ENCODE data around the gene KIF26A. TPM values are rescaled to one million over a fixed set of nuclear protein-coding genes. Genes with fewer than 3 reads are reported as not detected.

Gene KIF26A
- total RNA-seq, 1 donor from 2014 or later = 6.8 TPM

DNA sequence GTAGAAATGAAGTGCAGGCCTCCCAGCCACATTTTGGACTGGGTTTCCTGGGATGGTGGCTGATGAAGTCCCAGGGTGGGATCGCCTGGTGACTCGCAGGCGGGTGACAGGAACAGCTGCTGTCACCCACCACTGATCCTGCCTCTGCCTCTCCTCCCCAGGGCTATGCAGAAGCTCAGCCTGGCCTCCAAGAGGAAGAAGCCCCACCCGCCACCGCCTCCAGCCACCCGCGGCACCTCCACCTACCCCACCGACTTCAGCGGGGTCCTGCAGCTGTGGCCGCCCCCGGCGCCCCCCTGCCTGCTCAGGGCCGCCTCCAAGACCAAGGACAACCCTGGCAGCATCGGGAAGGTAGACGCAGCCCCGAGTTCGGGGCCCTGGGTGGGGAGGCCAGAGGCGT, 28.3 kb downstream of the KIF26A start:
- intact Hi-C loops (cut with DNase I) = no loop called here
- no peak for DNase-seq (ENCODE audit: low spot score)

- intact Hi-C loops (cut with DNase I) = no loop called here
Measured at GRCh38 chr14:104168603-104169002, 30.2 kb downstream of the KIF26A start.

DNA sequence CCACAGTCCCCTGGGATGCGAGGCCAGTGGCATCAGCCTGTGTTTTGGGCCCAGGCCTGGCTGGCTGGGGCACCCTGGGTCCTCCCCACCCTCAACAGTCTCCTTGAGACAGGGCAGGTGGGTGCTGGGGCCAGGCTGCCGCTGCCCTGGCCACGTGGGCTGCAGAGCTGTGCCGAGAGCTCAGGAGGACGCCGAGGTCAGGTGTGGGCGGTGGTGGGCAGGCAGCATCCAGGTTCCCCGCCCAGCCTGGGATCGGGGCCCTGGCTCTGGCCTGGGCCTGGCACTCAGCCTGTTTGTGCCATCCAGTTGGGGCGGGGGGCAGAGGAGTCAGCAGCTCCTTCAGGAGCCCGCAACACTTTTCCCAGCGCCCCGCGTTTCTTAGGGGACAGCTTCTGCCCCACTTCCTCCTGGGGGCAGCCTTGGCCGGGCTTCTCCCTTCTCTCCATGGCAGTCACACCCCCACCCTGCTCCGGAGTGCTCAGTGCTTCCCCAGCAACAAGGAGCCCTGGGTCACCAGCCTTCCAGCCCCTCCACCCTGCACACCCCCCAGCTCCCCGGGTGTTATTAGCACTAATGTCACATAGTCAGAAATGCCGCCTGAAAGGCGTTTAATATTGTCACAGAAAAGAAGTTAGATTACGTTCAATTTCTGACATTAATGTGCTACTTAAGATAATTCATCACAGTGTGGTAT, 30.8 kb downstream of the KIF26A start:
- intact Hi-C loops (cut with DNase I) = no loop called here
- no peak for DNase-seq (ENCODE audit: low spot score)

More at GRCh38 chr14:104168603-104169002, 30.2 kb downstream of the KIF26A start:
- no peak for DNase-seq (ENCODE audit: low spot score)

- intact Hi-C loops (cut with DNase I) = no loop called here
- no peak for DNase-seq (ENCODE audit: low spot score)
Measured at GRCh38 chr14:104169699-104170479, 31.5 kb downstream of the KIF26A start.

GRCh38 chr14:104171029-104171697, 32.8 kb downstream of the KIF26A start:
- intact Hi-C loops (cut with DNase I) = no loop called here
- DNase-seq (ENCODE audit: low spot score) = no peak

GRCh38 chr14:104171895-104172294, 33.5 kb downstream of the KIF26A start:
- no peak for DNase-seq (ENCODE audit: low spot score)
- intact Hi-C loops (cut with DNase I) = no loop called here

DNA sequence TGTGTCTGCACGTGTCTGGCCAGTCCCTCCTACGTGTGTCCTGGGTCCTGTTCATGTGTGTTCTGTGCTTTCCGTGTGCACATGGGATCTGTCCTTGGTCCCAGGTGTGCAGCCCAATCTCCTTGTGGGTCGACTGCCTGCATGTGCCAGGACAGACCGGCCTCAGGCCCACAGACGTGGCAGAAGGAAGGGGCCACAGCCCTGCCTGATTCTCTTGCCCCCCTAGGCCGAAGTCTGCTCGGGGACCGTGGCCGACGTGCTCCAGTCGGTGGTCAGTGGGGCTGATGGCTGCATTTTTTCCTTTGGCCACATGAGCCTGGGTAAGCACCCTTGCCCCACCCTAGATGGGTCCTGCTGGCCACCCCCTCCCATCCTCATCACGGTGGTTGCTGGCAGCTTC, 34.0 kb downstream of the KIF26A start:
- DNase-seq (ENCODE audit: low spot score) = no peak
- intact Hi-C loops (cut with DNase I) = no loop called here

DNA sequence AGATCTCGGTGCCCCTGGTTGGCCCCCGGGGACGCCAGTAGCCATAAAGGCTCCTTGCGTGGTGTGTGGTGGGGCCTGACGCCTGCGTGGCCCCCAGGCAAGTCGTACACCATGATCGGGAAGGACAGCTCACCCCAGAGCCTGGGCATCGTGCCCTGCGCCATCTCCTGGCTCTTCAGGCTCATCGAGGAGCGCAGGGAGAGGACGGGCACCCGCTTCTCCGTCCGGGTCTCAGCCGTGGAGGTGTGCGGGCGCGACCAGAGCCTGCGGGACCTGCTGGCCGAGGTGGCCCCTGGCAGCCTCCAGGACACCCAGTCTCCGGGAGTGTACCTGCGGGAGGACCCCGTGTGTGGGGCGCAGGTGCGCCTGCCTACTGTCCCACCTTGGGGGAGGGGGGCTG, 34.5 kb downstream of the KIF26A start:
- intact Hi-C loops (cut with DNase I) = no loop called here
- DNase-seq (ENCODE audit: low spot score) = no peak

DNA sequence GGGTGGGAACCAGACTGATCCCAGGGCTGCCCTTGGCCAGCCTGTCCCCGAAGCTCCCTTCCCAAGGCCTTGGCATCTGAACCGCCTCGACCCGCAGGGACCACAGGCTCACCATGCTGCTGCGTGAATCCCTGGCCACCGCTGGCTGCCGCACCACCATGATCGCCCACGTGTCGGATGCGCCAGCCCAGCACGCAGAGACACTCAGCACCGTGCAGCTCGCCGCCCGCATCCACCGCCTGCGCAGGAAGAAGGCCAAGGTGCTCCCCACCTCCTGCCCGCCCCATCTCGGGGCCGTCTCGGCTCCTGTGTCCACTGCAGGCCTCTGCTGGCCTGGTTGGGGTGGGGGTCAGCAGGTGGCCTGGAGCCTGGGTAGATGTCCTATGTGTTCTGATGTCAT, 35.7 kb downstream of the KIF26A start:
- intact Hi-C loops (cut with DNase I) = no loop called here
- no peak for DNase-seq (ENCODE audit: low spot score)

DNA sequence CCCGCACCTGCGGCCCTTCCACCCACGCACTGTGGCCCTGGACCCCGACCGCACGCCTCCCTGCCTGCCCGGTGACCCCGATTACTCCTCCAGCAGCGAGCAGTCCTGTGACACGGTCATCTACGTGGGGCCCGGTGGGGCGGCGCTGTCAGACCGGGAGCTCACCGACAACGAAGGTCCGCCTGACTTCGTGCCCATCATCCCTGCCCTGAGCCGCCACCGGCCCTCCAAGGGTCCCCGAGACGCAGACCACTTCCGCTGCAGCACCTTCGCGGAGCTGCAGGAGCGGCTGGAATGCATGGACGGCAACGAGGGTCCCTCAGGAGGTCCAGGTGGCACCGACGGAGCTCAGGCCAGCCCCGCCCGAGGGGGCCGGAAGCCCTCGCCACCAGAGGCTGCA, 36.7 kb downstream of the KIF26A start:
- intact Hi-C loops (cut with DNase I) = no loop called here
- DNase-seq (ENCODE audit: low spot score) = no peak

DNA sequence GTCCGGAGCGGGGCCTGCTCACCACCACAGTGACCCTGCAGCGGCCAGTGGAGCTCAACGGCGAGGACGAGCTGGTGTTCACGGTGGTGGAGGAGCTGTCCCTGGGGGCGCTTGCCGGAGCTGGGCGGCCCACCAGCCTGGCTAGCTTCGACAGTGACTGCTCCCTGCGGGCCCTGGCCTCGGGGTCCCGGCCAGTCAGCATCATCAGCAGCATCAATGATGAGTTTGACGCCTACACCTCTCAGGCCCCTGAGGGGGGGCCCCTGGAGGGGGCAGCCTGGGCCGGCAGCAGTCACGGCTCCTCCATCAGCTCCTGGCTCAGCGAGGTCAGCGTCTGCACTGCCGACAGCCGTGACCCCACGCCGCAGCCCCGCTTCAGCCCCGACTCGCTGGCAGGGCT, 37.4 kb downstream of the KIF26A start:
- DNase-seq (ENCODE audit: low spot score) = no peak
- intact Hi-C loops (cut with DNase I) = no loop called here

GRCh38 chr14:104176611-104177010, 38.2 kb downstream of the KIF26A start:
- DNase-seq (ENCODE audit: low spot score) = no peak
- intact Hi-C loops (cut with DNase I) = no loop called here

- DNase-seq (ENCODE audit: low spot score) = no peak
- intact Hi-C loops (cut with DNase I) = no loop called here
Measured at GRCh38 chr14:104177411-104177810, 39.0 kb downstream of the KIF26A start.

- DNase-seq (ENCODE audit: low spot score) = no peak
- intact Hi-C loops (cut with DNase I) = no loop called here
Measured at GRCh38 chr14:104178279-104178678, 39.9 kb downstream of the KIF26A start.

DNA sequence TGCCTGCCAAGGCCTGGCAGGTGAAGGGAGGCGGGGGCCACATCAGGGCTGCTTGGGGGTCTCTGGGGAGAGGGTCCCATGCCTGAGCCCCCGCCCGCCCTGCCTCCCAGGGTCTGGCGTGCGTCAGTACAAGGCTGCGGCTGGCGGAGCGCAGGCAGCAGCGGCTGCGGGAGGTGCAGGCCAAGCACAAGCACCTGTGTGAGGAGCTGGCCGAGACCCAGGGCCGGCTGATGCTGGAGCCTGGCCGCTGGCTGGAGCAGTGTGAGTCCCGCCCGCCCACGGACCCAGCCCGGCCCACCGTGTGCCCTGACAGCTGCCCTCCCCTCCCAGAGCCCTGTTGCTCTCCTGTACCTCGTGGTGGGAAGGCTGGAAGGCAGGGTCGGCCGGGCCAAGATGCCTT, 40.7 kb downstream of the KIF26A start:
- DNase-seq (ENCODE audit: low spot score) = no peak
- intact Hi-C loops (cut with DNase I) = no loop called here

DNA sequence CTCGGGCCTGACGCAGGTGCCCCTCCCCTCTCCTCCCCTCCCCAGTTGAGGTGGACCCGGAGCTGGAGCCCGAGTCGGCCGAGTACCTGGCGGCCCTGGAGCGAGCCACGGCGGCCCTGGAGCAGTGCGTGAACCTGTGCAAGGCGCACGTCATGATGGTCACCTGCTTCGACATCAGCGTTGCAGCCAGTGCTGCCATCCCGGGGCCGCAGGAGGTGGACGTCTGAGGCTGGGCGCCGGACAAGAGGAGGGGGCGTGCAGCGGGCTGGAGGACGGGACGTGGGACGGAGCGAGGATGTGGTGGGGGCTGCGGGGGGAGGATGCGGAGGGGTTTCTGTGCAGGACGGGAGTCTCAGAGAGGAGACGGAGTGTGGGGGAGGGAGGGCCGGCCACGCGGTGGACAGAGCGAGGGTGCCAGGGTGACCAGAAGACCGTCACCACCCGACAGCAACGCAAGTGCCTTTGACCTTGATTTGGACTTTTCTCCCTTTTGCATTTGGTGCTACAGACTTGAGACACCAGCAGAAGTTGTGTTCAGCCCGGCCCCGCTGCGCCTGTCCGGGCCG, 41.3 kb downstream of the KIF26A start:
- intact Hi-C loops (cut with DNase I) = no loop called here
- no peak for DNase-seq (ENCODE audit: low spot score)

DNA sequence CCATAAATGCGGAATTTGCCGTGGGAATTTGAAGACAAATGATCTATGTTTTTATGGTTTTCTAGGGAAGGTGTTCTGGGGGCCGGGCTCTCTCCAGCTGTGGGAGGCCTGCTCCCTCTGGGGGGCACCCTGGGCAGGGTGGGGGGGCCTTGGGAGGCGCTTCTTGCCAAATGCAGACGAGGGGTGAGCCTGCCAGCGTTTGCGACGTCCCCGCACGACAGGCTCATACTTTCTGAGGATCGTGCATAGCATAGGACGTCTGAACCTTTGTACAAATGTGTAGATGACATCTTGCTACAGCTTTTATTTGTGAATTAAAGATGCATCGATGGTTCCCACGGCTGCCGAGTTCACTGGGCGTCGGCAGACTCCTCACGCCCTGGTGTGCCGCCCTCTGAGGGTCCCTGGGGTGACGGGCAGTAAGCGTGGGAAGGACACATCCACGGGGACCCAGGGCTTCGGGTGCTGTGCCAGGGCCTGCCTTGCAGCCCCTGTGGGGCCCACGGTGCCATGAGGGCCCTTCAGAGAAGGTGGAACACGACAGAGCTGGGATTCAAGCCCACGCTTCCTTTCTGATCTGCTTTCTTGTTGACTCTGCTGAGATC, 42.3 kb downstream of the KIF26A start:
- intact Hi-C loops (cut with DNase I) = no loop called here
- no peak for DNase-seq (ENCODE audit: low spot score)

DNA sequence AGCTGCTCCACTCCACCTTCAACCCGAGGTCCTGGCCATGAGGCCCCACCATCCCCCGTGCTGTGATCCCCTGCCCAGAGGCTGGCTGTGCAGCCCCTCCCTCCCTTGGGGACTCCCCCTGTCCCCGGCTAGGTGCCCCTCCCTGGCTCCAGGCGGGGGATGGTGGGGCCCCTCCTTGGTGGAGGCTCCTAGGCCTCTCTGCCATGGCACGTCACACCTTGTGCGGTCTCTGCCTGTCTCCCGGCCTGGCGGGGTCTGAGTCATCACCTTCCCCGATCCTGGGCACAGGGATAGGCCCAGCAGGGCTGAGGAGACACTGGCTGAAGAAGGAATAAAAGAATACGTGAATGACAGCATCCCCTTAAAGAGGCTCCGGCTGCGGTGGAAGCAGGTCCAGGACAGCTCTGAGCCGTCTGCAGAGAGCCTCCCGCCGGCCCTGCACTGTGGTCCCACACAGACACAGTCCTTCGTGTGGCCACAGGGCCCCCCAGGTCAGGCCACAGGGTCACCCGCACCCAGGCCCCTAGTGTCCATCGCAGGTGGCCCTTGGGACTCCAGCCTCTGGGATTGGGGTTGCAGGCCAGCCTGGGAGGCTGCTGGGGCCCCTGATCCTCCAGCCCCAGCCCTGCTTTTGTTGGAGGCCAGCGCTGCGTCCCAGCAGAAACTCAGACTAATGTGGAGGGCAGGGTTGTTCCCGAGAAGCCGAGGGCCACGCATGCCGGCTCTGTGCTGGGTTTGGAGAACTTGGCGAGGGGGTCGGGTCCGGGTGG, 43.6 kb downstream of the KIF26A start:
- intact Hi-C loops (cut with DNase I) = no loop called here
- DNase-seq (ENCODE audit: low spot score) = no peak

- DNase-seq (ENCODE audit: low spot score) = no peak
- intact Hi-C loops (cut with DNase I) = no loop called here
Measured at GRCh38 chr14:104182857-104183425, 44.6 kb downstream of the KIF26A start.

Measured in cardiac septum (tissue), 1 donor.